Dendritic cell treated with granulocyte-macrophage colony-stimulating factor and Interleukin-4, amounts not matched to agents 40 ng/mL and 50 ng/mL, for 4 days (primary cell): ENCODE measurements around the gene TEX54.

ENCODE experiments used
- H3K27ac Mint-ChIP-seq: one replicate; pipeline ENCODE4 v1.8.0; 2022; ENCODE audit warnings: mild to moderate bottlenecking, mixed read lengths
- H3K27me3 Mint-ChIP-seq: one replicate; pipeline ENCODE4 v1.8.0; 2022; ENCODE audit warnings: mild to moderate bottlenecking, mixed read lengths
- H3K36me3 Mint-ChIP-seq: one replicate; pipeline ENCODE4 v1.8.0; 2022; ENCODE audit warnings: low read depth, mixed read lengths
- H3K4me1 Mint-ChIP-seq: one replicate; pipeline ENCODE4 v1.8.0; 2022; ENCODE audit warnings: low read depth, mixed read lengths
- H3K4me3 Mint-ChIP-seq: one replicate; pipeline ENCODE4 v1.8.0; 2022; ENCODE audit warnings: mild to moderate bottlenecking, moderate library complexity, mixed read lengths
- H3K9me3 Mint-ChIP-seq: one replicate; pipeline ENCODE4 v1.8.0; 2022; ENCODE audit warnings: mixed read lengths
- intact Hi-C: fragments of 100-400 bp; cut with micrococcal nuclease; formaldehyde crosslinking; loops from one replicate; pipeline ENCODE4 v1.15.0; 2022

TEX54 gene

GRCh38 chr11:62832336-62833234 is at the start of gene TEX54:
TSS of gene TEX54 (minus strand) at chr11:62832841.
- intact Hi-C loops, result loop anchor here (2.0 kb wide), 2 partner anchors 14 to 46 kb away; partner anchors contain the start of gene TMEM179B
- no peaks in the 10 kb centered on the region for H3K9me3 Mint-ChIP-seq
- peak within 1 kb of the TSS; percentile 94 for H3K27ac Mint-ChIP-seq
- peak within 1 kb of the TSS; percentile 95 for H3K4me3 Mint-ChIP-seq
- H3K4me1 Mint-ChIP-seq, result peaks cover 57% of the 10 kb centered on the region
- H3K36me3 Mint-ChIP-seq, result peaks cover 88% of the 10 kb centered on the region
- no peaks in the 10 kb centered on the region for H3K27me3 Mint-ChIP-seq

GRCh38 chr11:62882431-62882749 is 49.7 kb upstream of the TEX54 start:
- peaks cover 64% of the 10 kb centered on the region for H3K4me1 Mint-ChIP-seq
- no peaks in the 10 kb centered on the region for H3K9me3 Mint-ChIP-seq
- H3K27ac Mint-ChIP-seq, result peak overlapping the region; percentile 99
- H3K36me3 Mint-ChIP-seq, result peaks cover 78% of the 10 kb centered on the region
- no peaks in the 10 kb centered on the region for H3K27me3 Mint-ChIP-seq
- intact Hi-C loops, result no loop called here
- H3K4me3 Mint-ChIP-seq, result peak overlapping the region; percentile 96

DNA sequence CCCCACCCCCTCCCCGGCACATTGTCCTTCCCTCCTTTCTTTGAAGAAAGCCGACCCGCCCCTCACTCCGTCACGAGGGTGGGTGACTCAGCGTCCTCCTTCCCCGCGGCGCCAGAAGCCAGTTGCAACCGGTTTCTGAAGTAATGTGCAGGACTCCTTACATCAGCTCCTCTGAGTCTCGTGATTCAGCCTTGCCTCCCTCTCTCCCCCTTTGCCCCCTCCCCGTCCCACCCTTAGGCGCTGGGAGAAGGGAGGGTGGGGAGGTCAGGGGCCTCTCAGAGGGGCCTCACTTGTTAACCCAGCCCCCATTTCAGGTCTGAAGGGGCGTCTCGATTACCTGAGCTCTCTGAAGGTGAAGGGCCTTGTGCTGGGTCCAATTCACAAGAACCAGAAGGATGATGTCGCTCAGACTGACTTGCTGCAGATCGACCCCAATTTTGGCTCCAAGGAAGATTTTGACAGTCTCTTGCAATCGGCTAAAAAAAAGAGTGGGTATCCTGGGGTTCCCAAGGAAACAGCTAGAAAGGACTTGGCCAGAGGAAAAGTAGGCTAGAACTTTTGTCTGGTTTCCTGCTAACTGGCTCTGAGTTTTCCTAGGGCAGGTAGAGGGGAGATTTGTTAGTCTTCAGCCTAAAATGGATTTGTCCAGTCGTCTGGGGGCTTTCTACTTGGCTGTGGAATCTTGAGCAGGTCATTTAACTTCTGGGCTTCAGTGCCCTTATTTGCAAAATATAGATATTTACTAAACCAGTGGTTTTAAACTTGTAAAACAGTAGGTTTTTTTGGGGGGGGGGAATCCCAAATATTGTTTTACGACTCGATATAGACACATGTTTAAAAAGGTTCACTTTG is 49.2 kb upstream of the TEX54 start:
- intact Hi-C loops, result loop anchor here (1.0 kb wide), 2 partner anchors 40 to 95 kb away; partner anchors contain the start of gene TMEM179B
- Mint-ChIP-seq H3K4me3 (peak overlapping the region; percentile 96), H3K36me3 (peaks cover 78% of the 10 kb centered on the region), H3K9me3 (no peaks in the 10 kb centered on the region), H3K27ac (peak overlapping the region; percentile 99), H3K27me3 (no peaks in the 10 kb centered on the region), H3K4me1 (peaks cover 59% of the 10 kb centered on the region)

GRCh38 chr11:62880803-62881578 is 48.4 kb upstream of the TEX54 start, which contains the start of gene SLC3A2:
TSS of gene SLC3A2 (plus strand) at chr11:62880896. CDS start at chr11:62881024, 128 bp downstream.
- intact Hi-C loops, result loop anchor here (1.0 kb wide), 2 partner anchors 39 to 94 kb away; partner anchors contain the start of gene TMEM179B
- no peaks in the 10 kb centered on the region for H3K27me3 Mint-ChIP-seq
- peaks cover 54% of the 10 kb centered on the region for H3K4me1 Mint-ChIP-seq
- peaks cover 73% of the 10 kb centered on the region for H3K36me3 Mint-ChIP-seq
- peak within 1 kb of the TSS; percentile 96 for H3K4me3 Mint-ChIP-seq
- no peaks in the 10 kb centered on the region for H3K9me3 Mint-ChIP-seq
- peak within 1 kb of the TSS; percentile 99 for H3K27ac Mint-ChIP-seq

DNA sequence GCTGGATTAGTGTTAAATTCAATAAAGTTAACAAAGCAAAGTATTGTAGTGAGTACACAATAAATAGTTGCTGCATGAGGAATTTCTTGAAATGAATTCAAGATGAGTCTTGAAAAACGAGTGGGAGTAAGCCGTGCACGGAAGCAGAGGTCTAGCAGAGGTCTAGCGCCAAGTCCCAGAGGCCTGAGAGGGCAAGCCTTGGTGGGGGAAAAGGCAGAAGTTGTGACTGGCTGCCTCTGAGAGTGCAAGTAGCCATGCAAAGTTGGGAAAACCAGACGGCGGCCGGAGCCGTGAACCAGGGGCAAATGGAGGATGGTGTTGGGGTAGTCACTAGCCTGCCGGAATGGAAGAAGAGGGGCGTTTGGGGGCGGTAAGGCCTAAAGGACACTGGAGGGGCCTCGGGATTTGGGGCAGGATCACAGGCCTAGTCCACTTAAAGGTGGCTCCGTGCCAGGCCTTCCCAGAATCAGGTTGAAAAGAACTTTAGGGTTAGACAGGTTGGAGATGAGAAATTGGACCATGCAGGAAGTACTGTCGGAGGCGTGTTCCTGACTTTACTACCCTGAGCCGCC is 47.7 kb upstream of the TEX54 start:
- no peaks in the 10 kb centered on the region for H3K9me3 Mint-ChIP-seq
- peak overlapping the region; percentile 96 for H3K4me3 Mint-ChIP-seq
- H3K36me3 Mint-ChIP-seq, result peaks cover 69% of the 10 kb centered on the region
- peak overlapping the region; percentile 99 for H3K27ac Mint-ChIP-seq
- intact Hi-C loops, result no loop called here
- peaks cover 47% of the 10 kb centered on the region for H3K4me1 Mint-ChIP-seq
- H3K27me3 Mint-ChIP-seq, result no peaks in the 10 kb centered on the region

GRCh38 chr11:62879235-62879978 is 46.8 kb upstream of the TEX54 start:
- Mint-ChIP-seq H3K4me1 (peaks cover 42% of the 10 kb centered on the region), H3K27me3 (no peaks in the 10 kb centered on the region), H3K36me3 (peaks cover 69% of the 10 kb centered on the region), H3K27ac (peak overlapping the region; percentile 99), H3K4me3 (peak overlapping the region; percentile 96), H3K9me3 (no peaks in the 10 kb centered on the region)
- intact Hi-C loops, result no loop called here

GRCh38 chr11:62876712-62877111 is 44.1 kb upstream of the TEX54 start:
- H3K9me3 Mint-ChIP-seq, result no peaks in the 10 kb centered on the region
- peaks cover 55% of the 10 kb centered on the region for H3K36me3 Mint-ChIP-seq
- intact Hi-C loops, result no loop called here
- H3K4me1 Mint-ChIP-seq, result peaks cover 19% of the 10 kb centered on the region
- H3K4me3 Mint-ChIP-seq, result no peak overlapping the region
- H3K27ac Mint-ChIP-seq, result no peak overlapping the region
- H3K27me3 Mint-ChIP-seq, result no peaks in the 10 kb centered on the region

DNA sequence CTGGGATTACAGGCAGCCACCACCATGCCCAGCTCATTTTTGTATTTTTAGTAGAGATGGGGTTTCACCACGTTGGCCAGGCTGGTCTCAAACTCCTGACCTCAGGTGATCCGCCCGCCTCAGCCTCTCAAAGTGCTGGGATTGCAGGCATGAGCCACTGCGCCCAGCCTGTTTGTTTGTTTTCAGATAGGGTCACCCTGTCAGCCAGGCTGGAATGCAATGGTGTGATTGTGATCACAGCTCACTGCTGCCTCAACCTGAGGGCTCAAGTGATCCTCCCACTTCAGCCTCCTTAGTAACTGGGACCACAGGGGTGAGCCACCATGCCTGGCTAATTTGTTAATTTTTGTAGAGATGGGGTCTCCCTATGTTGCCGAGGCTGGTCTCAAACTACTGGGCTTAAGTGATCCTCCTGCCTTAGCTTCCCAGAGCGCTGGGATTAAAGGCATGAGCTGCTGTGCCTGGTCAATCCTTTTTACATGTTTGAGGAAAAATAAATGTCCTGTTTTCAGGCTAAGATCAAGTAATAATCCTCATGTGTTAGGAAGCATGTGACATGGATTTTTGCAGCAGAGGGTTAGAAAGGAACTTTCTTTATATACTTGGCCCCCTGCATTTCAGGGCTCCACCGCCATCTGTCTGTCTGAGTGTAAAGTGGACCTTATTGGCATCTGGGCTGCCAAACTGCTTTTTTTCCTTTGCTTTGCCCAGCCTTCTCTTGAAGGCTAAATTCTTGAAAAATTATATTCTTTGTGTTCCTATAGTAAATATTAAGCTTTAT is 43.2 kb upstream of the TEX54 start:
- H3K27ac Mint-ChIP-seq, result no peak overlapping the region
- H3K27me3 Mint-ChIP-seq, result no peaks in the 10 kb centered on the region
- H3K4me3 Mint-ChIP-seq, result no peak overlapping the region
- intact Hi-C loops, result no loop called here
- H3K4me1 Mint-ChIP-seq, result peaks cover 19% of the 10 kb centered on the region
- H3K36me3 Mint-ChIP-seq, result peaks cover 47% of the 10 kb centered on the region
- H3K9me3 Mint-ChIP-seq, result no peaks in the 10 kb centered on the region

- Mint-ChIP-seq H3K27me3 (no peaks in the 10 kb centered on the region), H3K27ac (no peak overlapping the region), H3K4me3 (no peak overlapping the region), H3K4me1 (peaks cover 12% of the 10 kb centered on the region), H3K9me3 (no peaks in the 10 kb centered on the region), H3K36me3 (peaks cover 39% of the 10 kb centered on the region)
- intact Hi-C loops, result no loop called here
These were observed 42.2 kb upstream of the TEX54 start for GRCh38 chr11:62874851-62875250.

GRCh38 chr11:62865635-62866034 is 33.0 kb upstream of the TEX54 start:
- Mint-ChIP-seq H3K36me3 (no peaks in the 10 kb centered on the region), H3K27ac (no peak overlapping the region), H3K27me3 (no peaks in the 10 kb centered on the region), H3K9me3 (no peaks in the 10 kb centered on the region), H3K4me3 (no peak overlapping the region), H3K4me1 (peaks cover 4% of the 10 kb centered on the region)
- intact Hi-C loops, result no loop called here

DNA sequence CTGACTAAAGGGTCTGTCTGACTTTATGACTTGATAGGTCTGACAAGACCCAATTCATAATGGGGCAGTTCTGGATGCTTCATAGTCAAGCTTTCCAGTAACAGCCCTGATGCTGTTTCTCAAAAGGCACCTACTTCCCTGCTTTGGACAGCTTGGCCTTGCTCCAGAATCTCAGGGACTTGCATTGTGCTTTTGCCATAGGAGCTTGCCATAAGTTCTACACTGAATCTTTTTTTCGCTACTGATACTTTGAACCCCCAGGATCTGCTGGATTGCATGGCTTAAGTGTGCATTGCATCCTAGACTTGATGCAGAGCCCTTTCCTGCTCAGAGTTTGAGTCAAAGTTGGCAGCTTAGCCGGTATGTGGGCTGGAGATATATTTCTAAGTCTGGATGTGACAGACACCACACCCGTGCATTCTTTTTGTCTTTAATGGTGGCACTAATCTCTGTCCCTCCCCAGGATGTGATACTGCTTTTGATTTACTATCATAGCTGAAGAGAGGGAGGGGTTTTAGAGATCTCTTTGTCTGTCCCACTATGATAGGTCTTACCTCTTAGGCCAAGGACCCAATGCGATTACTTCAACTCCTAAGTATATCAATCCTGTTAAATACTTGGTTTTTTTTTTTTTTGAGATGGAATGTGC is 31.2 kb upstream of the TEX54 start:
- H3K4me1 Mint-ChIP-seq, result peaks cover 14% of the 10 kb centered on the region
- no peak overlapping the region for H3K27ac Mint-ChIP-seq
- no peaks in the 10 kb centered on the region for H3K27me3 Mint-ChIP-seq
- no peaks in the 10 kb centered on the region for H3K9me3 Mint-ChIP-seq
- no peak overlapping the region for H3K4me3 Mint-ChIP-seq
- H3K36me3 Mint-ChIP-seq, result peaks cover 8% of the 10 kb centered on the region
- intact Hi-C loops, result loop anchor here (5.0 kb wide), 1 partner anchor 137 kb away; the partner anchor contains the start of genes HNRNPUL2 and TTC9C
